ENCODE results near the gene DGKD.

Gene DGKD

GRCh38 chr2:233462826-233463470 is 108.7 kb downstream of the DGKD start:
- DNase-seq = no peak

GRCh38 chr2:233463586-233463985 is 109.3 kb downstream of the DGKD start:
- DNase-seq = no peak

DNA sequence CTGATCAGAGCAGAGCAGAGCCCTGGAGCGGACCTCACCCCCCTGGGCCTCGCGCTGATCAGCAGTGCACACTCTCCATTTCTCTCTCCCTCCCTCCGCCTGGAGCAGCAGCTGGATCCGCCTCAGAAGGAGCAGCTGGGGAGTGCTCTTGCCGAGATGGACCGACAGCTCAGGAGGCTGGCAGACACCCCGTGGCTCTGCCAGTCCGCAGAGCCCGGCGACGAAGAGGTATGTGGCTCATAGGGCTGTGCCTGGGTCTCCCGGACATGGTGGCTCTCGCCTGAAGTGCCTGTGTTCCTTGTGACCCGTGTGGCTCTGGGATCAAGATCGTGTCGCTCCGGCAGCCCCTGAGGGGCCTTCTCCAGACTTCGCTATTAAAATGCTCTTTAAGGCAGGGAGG is 109.8 kb downstream of the DGKD start:
- DNase-seq = no peak

DNA sequence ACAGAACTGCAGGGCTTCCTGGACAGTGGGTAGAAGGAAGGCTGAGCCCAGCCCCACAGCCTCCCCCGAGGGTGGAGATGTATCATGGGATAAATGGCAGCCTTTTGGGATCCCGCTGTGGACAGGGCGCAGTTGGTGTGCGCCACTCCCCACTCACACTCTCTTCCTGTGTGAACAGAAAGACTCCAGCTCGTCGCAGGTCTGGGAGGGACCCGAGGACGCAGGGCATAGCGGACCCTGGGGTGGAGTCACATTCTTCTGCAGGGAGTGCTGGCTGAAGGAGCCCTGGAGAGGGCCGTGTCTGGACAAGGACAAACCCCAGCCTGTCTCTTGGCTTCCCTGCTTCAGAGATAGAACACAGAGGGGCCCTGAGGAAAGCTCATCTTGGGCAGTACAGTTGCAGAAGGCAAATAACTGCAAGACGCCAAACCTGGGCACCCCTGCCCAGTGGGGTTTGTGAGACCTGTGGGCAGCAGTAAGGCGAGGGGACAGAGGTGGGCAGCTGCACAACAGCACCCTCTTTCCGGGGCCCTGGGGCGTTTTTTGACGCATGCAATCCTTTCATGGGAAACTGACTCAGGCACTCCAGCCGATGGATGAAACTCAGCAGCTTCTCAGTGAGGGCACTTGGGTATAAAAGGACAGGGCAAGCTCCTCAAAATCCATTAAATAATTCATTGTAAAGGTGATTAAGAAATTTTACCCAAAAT is 110.4 kb downstream of the DGKD start:
- no peak for DNase-seq

- DNase-seq = no peak
Measured at GRCh38 chr2:233466991-233467603, 112.8 kb downstream of the DGKD start.

GRCh38 chr2:233468047-233468740 is 113.9 kb downstream of the DGKD start:
- no peak for DNase-seq

- DNase-seq = no peak
Measured at GRCh38 chr2:233468741-233469110, 114.4 kb downstream of the DGKD start.

- no peak for DNase-seq
Measured at GRCh38 chr2:233469261-233470010, 115.1 kb downstream of the DGKD start.

DNA sequence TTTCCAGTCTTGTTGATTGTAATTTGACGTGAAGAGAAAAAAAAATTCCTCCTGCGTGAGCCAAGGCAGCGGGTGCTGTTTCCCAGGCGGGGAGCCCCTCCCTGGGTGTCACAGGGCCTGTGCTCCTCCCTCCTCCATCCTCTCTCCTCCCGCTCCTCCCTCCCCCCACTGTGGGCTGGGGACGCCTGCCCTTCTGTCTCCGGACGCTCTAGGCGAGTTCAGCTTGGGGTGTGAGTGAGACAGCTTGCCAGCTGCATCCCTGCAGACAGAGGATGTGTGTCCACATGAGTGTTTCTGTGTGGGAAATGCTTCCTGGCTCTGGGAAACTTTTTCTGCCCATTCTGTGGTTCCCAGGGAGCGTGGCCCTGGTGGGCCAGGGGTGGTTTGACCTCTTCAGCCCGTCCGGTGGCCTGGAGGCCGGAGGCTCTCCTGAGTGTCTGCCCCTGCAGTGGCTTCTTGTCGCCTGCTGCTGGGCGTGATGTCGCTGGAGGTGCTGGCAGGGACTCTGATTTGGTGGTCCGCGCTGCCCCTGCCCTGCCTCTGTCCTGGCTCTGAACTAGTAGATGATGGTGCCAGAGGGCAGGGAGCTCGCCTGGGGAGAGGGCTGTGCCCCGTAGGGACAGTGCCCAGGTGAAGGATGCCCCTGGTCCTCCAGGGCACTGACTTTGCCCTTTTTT is 115.9 kb downstream of the DGKD start:
- no peak for DNase-seq

GRCh38 chr2:233470839-233471238 is 116.5 kb downstream of the DGKD start:
- DNase-seq = no peak

DNA sequence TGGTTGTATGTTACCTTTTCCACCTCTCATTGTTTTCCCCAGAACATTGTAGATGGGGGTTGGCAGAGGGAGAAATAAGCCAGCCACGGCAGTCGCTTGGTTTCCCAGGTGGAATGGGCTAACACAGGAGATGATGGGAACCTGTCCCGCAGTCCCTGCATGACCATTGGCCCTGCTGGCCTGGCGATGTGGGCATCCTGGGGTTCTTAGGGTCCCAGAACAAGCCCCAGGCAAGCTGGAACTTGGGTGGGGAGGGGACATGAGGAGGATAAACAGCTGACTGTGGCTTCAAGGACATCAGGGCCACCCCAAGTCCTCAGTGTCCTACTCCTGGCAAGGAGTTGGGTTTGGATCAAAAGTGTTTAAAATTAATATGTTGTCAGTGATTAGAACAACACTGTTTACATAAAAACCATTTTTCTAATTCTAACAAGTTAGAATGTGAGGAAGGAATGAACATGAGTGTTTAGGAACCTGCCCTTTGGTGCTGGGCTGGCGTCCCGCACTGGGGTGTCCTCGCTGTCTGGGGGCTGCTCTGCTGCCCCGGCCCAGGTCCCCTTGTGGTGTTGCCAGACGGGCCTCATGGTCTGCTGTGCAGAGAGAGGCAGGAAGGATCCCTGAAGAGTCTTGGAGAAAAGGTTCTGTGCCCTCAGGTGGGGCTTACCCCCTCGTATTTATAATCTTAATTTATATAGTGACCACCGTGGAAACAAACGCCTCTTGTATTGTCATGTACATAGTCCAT is 117.2 kb downstream of the DGKD start:
- DNase-seq = no peak

- DNase-seq = no peak
Measured at GRCh38 chr2:233473386-233473791, 119.1 kb downstream of the DGKD start.

DNA sequence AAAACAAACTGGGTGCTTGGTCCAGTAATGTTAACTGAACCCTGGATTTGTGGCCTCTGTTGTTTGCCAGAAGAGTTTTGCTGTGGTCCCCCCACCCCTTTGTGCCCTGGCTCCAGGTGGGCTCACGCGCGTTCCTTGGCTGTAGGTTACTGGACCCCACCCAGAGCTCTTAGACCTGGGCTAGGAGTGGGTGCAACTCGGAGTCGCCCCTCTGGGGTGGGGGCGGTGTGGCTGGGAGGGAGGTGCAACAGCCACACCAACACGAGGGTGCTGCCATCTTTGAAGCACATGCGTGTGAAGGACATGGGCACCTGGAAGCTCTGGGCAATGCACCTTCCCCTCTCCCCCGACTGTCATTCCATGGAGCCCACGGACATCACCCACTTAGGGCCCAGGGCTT is 119.6 kb downstream of the DGKD start:
- no peak for DNase-seq

GRCh38 chr2:233474308-233475160 is 120.2 kb downstream of the DGKD start:
- no peak for DNase-seq

DNA sequence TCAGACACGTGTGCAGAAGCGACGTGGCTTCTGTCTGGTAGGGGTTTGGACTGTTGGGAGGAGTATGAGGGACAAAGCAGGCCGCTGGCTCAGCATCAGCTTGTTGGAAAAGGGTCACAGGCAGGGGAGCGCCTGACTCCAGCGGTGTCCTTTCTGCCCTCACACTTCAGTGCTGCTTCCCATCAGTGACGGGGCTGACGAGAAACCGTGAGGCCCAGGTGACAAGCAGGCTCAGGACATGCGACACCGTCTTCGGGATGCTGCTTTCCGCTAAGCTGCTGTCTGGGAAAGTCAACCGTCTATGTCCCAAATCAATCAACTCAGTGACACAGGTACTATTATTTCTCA is 121.7 kb downstream of the DGKD start:
- DNase-seq = no peak

GRCh38 chr2:233476651-233477547 is 122.6 kb downstream of the DGKD start:
- no peak for DNase-seq

DNA sequence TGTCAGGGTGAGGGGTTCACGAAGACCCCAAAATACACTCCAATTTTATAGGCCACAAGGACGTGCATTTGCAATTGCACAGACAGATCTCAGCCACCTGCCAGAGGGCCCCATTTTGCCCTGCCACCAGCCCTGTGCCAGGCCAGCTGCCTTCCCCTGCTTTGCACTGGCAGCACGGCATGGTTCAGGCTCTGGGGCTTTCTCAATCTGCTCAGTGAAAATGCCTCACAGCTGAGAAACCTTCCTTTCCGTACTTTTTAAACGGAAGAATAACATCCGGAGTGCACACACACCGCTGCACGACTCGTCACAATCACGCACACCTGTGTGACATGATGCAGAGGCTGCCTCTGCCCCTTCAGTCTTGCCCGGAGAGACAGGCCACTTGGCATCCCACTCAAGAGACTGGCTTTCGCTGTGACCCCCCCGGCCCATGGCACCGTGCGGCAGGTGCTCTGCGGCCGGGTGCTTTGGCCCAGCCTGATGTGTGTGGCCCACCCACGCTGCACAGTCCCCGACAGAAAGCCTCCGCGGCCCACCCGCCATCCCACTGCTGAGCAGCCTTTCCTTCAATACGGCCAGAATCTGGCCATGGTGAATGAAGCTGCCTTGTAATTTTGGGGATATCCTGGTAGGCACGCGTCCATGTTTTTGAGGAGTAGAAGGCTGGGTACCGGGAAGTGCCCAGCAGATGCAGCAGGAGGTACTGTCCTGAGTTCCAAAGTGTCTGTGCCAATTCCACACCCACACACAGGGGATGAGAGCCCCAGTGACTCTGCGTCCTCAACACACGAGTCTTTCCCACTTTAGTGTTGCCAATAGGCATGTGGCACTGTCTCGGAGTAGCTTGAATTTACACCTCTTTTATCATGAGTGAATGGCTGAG is 123.5 kb downstream of the DGKD start:
- no peak for DNase-seq

DNA sequence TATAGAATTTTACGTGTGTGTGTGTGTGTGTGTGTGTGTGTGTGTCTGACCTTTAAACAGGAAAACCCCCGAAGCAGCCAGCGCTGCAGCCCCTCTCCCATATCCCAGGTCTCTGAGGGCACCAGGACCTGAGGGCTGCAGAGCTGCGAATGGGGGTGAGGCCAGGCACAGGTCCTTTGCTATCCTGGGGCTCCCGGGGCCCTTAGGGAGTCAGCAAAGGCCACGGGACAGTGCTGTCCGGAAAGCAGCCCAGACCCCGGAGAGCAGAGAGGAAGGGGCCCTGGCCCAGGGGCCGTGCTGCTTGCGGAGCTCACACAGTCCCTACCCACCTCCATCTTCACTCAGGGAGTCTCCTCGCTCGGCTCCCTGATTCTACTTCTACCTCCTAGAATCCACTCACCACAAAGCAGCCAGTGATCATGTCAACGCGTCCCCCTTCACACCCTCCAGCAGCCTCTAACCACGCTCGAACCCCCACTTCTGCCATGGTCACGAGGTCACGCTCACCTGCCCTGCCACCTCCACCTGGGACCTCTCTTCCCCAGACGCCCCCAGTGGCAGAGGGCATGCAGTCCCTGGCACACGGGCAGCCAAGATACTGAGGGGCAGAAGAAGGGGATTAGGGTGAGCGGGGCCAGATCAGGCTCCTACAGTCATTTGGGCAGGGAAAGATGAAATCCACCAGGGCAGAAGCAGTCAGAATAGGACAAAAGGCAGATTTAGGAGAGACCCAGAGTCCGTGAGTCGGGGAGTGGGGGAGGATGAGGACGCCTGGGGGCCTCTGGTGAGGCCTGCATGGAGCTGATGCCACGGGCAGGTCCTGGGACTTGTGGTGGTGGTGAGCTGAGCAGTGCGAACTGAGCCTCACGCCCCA is 125.6 kb downstream of the DGKD start:
- DNase-seq = no peak

All from NCI-H526 treated with DMSO at 0.1 percent for 48 hours (cell line).